GM18519 (cell line): ENCODE data around the gene CPA2.
"Not testable (repeated sequence)": the region's sequence is repeated elsewhere in the genome, so short reads cannot be mapped to it uniquely, and the experiment has no call there.

Source experiments
- ATAC-seq: cut with Tn5 transposase; IDR thresholded peaks from one replicate; pipeline ENCODE4 v1.9.1; 2021; ENCODE audit warnings: mild to moderate bottlenecking, moderate library complexity; ENCODE audit not compliant: unreplicated experiment, low FRiP score

CPA2 gene

DNA sequence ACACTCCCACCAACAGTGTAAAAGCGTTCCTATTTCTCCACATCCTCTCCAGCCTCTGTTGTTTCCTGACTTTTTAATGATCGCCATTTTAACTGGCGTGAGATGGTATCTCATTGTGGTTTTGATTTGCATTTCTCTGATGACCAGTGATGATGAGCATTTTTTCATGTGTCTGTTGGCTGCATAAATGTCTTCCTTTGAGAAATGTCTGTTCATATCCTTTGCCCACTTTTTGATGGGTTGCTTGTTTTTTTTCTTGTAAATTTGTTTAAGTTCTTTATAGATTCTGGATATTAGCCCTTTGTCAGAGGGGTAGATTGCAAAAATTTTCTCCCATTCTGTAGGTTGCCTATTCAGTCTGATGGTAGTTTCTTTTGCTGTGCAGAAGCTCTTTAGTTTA, 17.0 kb upstream of the CPA2 start:
- ATAC-seq: not testable (repeated sequence)

- no peak for ATAC-seq
Measured at GRCh38 chr7:130254555-130254954, 12.1 kb upstream of the CPA2 start.

DNA sequence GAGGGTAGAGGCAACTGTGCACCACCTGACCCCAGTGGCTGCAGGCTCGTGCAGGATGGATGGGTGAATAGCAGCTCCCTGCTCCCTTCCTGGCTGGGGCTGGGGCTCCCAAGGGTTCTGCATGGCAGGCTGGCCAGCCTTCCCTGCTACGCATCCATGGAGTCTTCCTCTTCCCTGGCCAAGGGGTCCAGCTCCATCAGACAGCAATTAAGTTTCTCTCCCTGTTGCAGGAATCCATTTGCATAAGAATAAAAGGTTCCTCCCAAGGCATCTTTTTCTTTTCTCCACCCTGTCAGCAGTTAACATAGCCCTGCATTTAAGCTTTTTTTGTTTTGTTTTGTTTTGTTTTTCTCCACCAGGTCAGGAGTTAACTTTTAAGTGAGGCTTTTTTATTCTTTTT, 10.0 kb upstream of the CPA2 start:
- ATAC-seq: no peak

- ATAC-seq: no peak
Measured at GRCh38 chr7:130258494-130259078, 8.1 kb upstream of the CPA2 start.

- ATAC-seq: no peak
Measured at GRCh38 chr7:130262448-130262847, 4.2 kb upstream of the CPA2 start.

DNA sequence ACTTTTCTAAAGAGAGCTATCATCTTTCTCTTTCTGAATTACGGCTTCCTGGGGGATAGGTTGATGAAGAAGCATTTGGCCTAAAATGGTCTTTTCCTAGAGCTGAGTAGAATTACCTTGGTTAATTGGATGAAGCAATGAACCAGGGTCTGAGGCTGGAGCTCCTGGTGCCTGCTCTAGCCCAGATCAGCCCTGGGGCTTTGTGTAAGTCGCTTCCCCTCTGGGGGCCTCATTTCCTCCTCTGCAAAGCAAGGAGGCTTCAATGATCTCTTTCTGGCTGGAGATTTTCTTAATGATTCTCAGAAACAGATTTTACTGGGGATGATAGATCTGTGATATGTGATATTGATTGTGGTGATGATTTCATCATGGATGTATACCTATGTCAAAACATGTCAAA, 3.5 kb upstream of the CPA2 start:
- no peak for ATAC-seq

DNA sequence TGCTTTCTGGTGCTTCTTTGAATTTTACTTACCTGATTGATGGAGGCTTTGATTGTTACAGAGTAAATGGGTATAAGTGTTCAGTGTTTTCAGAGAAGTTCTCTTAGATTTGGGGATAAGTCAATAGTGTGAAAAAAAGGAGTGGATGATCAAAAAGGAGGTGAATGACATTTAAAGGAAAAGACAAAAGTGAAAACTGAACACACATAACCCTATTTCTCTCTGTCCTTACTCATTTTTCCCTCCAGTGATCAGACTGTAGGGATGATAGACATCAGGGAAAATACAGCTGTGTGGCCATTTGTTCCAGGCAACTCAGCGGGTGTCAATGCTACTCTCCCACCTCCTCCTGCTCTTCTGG, 278 bp downstream of the CPA2 start:
- ATAC-seq: no peak

DNA sequence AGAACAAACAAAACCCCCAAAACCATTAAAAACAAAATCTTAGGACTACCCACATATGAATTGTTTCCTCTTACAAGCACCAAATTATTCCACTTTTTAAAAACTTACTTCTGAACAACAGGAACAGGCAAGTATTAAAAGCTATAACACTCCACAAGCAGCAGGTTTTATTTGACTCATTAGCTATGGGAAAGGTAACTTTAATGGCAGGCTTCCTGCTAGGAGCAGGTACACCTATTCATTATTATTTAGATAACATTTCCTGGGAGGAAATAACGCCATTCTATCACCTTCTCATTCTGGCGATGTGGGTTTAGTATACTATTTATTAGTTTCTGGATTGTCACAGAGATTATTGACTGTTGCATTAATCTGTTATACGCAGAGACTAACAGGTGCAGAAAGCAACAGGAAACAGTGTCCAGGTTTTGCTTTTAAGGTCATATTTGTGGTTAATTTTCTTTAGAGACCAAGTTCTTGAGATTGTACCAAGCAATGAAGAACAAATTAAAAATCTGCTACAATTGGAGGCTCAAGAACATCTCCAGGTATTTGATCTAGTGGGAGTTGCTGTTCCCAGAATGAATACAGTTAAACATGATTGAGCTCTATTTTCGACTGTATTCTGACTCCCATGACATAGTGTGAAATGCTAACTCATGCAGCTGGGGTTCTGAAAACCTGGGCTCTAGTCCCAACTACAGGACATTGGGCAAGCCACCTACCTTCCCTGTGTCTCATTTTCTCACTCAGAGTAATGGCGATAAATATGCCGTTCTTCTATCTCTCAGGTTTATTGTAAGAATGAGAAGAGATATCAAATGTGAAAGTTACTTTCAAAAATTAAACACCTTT, 2.0 kb downstream of the CPA2 start:
- no peak for ATAC-seq

- no peak for ATAC-seq
Measured at GRCh38 chr7:130269318-130269694, 2.6 kb downstream of the CPA2 start.

DNA sequence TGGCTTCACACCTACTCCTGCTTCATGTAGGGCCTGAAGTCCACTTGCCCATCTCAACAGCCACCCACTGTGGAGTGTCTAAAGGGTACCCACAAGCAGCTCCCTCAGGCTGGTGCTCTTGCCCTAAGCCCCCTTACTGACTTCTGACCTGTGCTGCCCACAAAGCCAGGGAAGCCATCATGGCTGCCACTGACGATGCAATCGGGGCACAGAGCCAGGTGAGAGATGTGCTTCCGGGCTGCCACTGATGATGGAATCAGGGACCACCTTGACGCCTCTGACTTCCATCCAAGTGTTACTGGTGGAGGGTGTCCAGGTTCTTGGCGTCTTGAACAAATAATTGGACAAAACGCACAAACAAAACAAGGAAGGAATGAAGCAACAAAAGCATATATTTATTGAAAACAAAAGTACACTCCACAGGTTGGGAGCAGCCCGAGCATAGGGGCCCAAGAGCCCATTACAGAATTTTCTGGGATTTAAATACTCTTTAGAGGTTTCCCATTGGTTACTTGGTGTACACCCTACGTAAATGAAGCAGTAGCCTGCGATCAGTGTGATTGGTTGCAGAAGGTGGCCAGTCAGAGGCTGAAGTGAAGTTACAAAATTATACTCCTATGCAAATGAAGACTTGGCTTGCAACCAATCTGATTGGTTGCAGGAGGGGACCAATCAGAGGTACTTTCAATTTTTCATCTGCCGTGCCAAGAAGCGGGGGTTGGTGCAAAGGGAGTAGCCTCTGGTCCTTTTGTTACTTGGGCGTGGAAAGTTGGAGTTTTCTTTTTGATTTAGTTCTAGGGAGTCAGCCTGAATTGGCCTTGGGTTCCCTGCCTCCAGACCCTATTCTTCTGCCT, 4.5 kb downstream of the CPA2 start:
- no peak for ATAC-seq

DNA sequence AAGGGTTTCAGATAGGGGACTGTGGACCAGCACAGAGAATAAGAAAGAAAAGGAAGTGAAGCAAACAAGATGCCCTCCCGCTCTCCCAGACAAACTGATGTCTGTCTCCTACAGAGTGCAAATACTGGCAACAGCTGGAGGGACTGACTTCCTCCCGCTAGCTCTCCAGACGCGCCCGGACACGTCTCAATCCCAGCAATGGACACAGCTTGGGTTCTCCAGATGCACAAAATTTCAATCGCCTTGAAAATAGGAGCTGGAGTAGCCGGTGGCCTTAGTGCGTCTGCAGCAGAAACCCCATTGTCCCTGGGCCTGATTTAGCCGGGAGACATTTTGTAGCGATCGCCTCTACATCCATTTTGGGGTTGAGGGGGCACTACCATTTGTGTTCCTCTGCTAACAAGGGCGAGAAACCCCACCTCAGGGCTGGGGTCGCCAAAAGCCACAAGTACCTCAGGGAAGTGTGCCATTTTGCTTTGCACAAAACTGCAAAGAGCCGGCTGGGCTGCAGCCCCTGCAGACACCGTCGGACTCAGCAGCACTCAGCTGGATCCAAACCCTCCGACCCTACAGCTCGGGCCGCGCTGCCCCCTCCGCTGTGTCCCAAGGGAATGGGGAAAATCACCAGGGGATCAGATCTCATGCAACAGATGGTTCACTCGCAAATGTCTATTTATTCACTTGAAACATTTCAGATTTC, 5.9 kb downstream of the CPA2 start:
- ATAC-seq: no peak

DNA sequence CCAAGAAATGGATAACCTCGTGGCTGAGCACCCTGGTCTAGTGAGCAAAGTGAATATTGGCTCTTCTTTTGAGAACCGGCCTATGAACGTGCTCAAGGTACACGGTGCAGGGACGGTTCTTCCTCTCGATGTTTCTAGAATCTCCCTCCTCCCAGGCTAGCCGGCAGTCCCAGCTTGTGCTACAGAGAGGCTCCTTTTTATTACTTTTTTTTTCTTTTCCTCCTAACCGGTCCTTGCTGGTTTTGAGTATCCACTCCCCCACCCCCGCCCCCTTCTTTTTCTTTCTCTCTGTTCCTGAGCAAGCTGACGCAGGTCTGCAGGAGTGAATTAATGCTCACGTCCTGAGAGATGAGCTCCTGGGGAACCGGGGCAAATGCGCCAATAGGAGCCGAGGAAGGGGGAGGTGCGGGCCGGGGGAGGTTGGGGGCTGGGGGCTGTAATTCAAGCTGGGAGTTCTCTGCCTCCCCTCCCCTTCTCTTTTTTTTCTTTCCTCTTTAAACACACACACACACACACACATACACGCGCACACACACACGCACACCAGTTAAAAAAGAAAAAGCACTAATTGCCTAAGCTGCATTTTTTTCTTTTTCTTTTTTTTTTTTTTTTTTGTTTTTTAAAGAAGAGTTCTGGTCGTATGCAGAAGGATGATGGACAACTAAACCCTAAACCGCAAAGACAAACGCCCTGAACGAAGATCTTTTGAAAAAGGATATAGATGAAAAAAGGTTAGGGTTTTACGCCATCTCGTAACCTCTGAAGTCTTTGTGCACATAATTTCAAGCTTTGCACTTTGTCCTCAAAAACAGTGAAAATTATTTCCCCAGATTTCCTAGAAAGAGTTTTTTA, 6.6 kb downstream of the CPA2 start:
- no peak for ATAC-seq

- no peak for ATAC-seq
Measured at GRCh38 chr7:130273933-130274255, 7.2 kb downstream of the CPA2 start.

DNA sequence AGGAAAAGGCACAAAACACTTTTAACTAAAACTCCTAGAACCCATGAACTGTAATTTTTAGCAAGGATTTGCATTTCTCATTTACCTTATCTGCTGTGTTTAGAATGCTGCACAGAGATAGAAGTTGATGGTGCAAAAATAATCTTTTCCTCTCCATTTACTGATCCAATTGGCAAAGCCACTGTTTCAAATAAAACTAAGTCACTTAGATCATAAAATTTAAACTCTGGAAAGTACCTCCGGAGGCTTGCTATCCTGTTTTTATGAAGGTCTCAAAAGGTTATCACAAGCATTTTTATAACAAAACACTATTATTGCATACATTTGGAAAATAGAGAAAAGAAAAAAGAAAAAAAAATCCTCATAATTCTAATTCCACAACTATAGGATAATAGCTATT, 7.6 kb downstream of the CPA2 start:
- no peak for ATAC-seq

DNA sequence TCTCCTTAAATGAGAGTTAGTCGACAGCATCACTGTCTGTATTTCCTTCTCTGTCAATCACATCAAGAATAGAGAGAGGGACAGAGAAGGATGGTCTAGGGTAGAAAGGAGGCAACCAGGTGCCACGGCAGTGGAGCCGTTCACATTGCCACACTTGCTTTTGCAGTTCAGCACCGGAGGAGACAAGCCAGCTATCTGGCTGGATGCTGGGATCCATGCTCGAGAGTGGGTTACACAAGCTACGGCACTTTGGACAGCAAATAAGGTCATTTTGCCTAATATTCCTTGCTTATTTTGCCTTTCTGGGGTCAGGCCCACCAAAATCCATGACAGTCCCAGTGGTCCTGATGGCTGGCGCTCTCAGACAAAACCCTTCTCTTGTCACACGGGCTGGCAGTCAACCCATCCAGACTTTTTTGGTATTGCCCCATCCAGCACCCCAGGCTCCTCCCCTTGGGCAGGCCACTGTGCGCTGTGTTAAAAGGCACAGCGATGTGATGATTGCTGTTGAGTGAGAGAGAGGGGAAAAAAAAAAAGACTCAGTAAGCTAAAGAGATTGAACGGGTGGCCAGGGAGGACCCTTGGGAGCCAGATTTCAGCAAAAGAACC, 8.4 kb downstream of the CPA2 start:
- ATAC-seq: no peak

GRCh38 chr7:130275826-130276297, 9.2 kb downstream of the CPA2 start:
- no peak for ATAC-seq

- no peak for ATAC-seq
Measured at GRCh38 chr7:130276796-130277762, 10.4 kb downstream of the CPA2 start.
